ENCODE measurements around the gene PCSK2.

GRCh38 chr20:17493173-17493572 is 266.3 kb downstream of the PCSK2 start:
- no peak for TF ChIP-seq TAF1 (IDR thresholded peaks at IDR 0.05; ENCODE audit: borderline replicate concordance, low read depth, low read length)
- no peak for TF ChIP-seq POLR2A (IDR thresholded peaks at IDR 0.05; ENCODE audit: low read depth, low read length)
- no peak for TF ChIP-seq POLR2AphosphoS5 (IDR thresholded peaks at IDR 0.05; ENCODE audit: low read depth, low read length)
